ENCODE data around the gene MMP3.
"Not testable (repeated sequence)": the region's sequence is repeated elsewhere in the genome, so short reads cannot be mapped to it uniquely, and the experiment has no call there.

Gene MMP3

DNA sequence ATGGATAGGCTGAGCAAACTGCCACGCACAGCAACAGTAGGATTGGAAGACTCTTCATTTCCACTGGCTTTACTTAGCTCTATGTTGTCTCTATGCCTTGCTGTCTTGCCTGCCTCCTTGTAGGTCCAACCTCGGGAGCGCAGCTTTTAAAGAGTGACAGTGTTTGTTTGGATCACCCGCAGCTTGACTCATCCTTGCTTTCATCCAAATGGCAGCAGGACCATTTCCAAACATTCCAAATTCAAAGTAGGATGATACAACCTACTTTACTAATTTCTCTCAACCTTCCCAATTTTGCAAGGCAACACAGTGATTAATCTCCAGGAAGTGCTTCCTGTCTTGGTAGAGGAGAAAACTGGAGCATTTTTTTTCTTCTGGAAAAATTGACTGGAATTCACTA lies at the start of gene MMP3:
MMP3 (minus strand) TSS at position 121 of the 400 bp plus-strand sequence; CDS start at position 58, 63 bp downstream.
- DNase-seq (ENCODE audit: low spot score), result no peak

DNA sequence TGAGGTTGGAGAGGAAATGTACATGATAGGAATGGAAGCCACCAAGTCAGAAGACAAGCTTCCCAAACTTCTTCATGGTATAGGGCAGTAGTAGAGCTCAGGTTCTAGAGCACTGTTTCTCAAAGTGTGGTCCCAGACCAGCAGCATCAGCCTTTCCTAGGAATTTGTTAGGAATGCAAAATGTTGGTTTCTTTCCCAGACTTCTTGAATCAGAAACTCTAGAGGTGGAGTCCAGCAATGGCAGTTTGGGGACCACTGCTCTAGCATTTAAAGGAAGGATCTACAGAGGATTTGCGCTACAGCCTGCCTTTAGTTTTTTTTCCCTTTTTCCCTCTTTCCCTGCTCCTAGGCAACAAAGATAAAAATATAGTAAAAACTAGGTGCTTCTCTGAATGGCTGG lies 48.3 kb upstream of the MMP3 start:
- DNase-seq (ENCODE audit: low spot score), result no peak

DNA sequence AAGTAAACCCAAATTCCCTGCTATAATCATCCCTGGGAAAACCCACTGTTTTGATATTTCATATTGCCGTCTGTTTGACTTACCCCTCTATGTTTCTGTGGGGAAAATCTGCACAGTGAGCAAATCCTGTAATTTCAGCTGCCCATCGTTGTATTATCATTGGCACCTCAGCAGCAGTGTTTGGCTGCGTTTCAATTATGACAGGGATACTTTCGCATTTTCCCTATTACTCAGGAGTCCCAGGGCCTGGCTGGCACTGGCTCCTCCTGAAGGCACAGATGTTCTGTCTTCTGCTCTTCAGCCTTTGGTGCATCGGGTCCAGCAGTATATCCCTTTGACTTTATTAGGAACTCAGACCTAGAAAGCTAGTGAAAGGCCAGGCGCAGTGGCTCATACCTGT lies 43.6 kb upstream of the MMP3 start:
- DNase-seq (ENCODE audit: low spot score), result no peak

DNA sequence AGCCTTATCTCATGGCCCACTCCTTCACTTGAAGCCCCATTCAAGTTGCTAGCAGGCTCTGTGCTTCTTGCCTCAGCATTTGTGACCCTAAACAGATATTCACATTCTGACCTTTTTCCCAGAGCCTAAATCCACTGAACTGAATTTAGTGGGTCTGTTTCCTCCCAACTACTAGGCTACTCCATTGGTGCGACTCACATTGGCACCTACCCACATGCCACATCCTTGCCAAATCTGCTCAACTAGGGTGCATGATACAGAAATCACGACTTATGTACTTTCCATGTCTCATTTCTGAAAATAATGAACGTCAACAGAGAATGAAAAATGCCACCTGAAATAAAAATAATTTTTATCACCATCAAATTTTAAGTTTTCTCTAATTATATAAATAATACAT lies 39.7 kb upstream of the MMP3 start:
- DNase-seq (ENCODE audit: low spot score), result no peak

DNA sequence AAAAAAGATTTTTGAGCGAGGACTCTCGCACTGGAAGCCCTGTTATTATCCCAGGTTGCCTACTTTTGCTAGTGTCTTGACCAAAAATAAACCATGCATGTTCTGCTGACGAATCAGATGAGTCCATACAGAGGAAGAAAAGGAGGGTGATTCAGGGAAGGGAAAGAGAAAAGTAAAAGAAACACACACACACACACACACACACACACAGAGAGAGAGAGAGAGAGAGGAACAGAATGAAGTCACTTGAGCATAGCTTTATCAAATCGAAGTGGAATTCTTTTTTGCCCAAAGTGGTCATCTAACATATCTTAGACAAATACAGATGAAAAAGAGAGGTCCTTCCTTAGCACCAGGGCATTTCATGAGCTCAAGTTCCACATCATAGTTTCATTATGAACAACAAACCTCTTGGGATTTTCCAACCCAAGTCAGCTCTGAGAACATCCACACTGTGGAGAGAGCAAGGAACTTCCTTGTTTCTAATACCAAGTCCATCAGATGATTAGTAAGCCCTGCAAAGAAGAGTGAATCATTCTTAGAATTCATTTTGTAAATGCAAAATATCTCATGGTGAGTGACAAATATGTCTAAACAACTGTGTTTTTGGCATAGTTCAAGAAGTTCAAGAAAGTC lies 39.1 kb upstream of the MMP3 start:
- DNase-seq (ENCODE audit: low spot score), result no peak

DNA sequence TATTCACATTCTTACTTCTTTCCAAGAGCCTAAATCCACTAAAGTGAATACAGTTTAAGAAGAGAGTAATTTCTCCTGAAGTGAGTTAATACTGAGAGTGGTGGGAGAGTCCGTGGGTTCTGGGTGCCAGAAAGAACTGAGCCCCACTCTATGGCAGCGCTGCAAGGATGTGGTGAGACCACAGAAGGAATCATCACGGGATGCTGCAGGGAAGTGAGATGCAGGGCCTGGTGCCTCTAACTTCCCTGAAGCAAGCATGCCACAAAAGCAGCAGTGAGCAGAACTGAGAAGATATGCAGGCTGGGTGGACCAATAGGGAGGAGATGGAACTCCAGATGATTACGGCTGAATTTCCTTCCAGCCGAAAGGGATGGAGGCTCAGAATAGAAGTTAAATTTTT lies 36.4 kb upstream of the MMP3 start:
- DNase-seq (ENCODE audit: low spot score), result no peak

DNA sequence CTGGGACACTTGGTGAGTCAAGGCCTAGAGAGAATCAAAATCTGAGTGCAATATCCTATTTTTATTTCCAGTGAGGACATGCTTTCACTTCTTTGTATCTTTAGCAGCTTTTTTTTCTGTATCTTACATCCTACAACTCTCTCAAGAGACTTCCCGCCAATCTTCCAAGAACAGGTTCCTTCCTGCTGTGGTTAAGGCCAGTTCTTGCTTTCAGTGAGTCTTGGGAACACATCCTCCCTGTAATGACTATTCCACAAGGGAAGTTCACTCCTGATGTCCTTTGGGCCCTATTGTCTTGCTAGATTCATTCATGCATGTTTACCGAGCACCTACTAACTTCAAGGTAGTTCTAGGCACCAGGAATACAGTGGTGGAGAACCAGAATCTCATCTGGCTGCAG lies 35.2 kb upstream of the MMP3 start:
- no peak for DNase-seq (ENCODE audit: low spot score)

DNA sequence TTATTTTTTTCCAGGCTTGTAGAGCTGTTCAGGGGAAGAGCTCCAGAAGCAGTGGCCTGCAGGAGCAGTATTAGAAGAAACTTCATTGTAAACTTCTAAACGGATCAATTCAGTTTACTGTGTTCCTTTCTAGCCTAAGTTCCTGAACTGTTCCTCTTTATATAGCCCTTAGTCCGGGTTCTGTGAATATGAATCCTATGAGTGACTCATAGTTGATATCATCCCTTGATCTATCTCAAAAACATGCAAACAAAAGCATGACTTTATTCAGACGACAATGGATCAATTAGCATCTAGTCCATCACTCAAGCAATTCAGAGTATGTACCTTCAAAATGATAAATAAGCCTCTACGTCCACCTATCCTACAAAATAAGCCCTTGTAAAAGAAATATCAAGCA lies 31.4 kb upstream of the MMP3 start, which contains the start of gene MMP12:
MMP12 (minus strand) TSS at position 131 of the 400 bp plus-strand sequence; CDS start at position 86, 45 bp downstream.
- no peak for DNase-seq (ENCODE audit: low spot score)

DNA sequence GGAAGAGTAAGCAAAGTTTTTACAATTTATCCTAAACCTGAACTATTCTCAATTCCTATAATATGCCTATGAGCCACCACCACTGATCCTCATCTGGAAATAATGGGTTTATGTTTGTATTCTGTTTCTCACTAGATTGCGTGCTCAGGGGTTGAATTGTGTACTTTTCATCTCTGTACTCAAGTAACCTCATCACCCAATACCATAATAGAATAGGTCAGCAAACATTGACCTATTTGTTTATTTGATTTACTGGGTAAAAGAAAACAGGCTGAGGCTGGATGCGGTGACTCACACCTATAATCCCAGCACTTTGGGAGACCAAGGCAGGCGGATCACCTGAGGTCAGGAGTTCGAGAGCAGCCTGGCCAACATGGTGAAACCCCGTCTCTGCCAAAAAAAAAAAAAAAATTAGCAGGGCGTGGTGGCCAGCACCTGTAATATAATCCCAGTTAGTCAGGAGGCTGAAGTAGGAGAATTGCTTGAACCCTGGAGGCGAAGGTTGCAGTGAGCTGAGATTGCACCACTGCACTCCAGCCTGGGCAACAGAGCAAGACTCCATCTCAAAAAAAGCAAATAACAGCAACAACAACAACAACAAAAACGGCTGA lies 26.1 kb upstream of the MMP3 start:
- not testable (repeated sequence) for DNase-seq (ENCODE audit: low spot score)

DNA sequence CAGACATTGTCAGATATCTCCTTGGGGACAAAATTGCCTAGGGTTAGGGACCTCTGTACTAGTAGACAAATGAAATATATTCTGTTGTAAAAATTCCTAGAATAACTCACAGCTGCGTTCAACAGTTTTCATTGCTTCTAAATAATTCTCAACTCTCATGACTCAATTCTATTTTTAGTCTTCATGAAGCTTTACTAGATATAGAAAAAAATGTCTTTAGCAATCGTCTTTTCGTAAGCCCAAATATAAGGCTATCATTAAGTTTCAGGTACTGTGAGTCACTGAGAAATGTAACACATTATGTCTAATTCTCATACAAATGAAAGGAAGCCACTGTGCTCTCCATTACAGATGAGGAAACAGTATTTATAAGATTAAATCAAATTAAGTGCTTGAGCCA lies 24.9 kb upstream of the MMP3 start:
- no peak for DNase-seq (ENCODE audit: low spot score)

DNA sequence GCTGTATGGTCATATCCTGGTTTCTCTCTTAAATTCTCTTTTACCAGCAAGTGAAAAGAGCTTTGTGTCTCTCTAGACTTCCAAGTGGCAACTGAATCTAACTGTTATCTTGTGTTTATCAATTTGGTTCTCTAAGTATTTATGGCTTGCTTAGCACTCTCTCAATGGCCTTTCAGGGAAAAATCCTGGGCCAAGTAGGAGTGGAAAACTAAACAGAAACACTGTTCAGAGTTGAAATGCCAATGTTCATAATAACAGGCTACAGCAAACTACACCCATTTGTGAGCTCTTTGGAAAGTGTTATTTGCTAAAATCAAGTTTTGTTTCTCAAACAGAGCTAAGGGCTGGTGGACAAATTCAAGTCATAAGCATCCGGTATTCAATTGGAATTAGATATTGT lies 21.3 kb upstream of the MMP3 start:
- no peak for DNase-seq (ENCODE audit: low spot score)

DNA sequence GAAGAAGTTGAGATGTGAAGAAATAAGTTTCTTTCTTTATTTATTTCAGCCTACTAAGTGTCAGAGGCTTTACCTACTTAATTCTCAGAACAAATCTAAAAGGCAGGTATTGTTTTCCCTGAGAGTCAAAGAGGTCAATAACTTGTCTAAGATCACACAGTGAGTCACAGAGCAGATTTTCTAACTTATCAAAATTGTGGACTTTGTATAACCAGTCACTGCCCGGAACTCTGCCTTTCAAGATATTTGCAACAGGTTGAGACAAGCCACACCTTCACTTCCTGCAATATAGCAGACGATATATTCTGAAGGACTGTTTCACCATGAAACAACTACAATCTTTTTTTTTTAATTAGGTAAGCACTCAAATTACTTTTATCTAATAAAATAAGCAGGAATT lies 10.5 kb upstream of the MMP3 start:
- no peak for DNase-seq (ENCODE audit: low spot score)

DNA sequence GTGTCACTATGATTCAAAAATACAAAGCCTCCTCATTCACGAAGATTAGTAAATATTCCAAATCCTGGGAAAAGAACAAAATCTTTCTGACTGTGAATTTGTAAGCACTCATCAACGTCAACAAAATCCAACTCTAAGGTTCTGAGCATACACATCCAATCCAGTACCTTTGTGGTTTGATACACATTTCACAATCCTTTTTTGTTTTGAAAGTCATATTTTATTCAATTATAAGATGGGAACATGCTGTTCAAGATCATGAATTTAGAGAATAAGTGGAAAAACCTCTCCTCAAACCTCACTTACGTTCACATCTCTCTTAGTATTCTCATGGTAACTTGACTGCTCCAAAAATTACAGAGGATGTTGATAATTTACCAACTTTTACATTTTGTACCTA lies 9.6 kb upstream of the MMP3 start:
- no peak for DNase-seq (ENCODE audit: low spot score)

DNA sequence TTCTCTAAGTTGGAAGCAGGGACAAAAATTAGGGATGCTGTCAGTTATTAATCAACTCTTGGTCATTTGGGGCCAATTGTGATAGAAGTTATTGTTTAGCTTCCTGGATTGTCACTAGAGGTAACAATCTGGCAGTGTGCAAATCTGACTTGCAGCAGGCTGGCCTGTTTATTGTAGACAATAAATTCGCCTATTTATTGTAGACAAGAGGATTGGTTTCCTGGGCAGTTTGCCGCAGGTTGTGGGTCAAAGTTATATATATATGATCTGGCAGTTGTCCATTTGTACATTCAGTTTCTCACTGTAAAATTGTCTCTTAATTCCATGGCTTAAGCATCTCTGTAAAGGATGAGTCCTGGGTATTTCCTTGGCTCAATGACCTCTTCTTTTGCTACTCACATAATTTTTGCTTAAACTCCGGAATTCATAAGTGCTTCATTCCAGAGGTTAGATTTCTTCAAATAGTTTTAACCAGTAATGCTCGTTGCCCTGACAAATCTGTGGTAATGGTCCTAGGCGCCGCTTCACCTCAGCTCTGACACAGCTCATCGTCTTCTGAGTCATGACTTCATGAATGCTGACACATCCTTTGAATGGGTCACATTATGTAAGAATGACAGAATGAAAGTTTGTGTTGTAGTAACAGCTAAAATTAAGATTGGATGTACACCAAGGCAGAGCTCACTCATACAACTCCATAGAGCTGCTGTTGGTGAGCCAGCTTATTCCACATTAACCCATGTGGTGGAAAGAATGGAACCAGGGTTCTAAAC lies 7.8 kb upstream of the MMP3 start:
- no peak for DNase-seq (ENCODE audit: low spot score)

DNA sequence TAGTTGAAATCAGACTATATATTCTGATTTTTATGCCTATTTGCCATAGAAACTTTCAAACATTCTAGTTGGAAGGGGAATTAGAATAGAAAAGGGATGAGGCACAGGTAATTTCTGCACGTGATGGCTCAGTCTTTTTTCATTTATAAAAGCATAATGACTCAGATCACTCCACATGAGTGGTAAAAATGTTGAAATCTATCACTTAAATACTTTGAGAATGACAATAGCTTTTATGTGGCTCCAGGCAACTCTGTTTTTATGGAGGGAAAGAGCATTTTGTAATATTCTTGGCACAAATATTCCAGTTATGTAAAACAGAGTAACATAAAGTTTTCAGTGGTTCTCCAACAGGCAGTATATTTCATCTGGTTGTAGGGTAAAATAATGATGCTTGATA lies 5.9 kb upstream of the MMP3 start:
- DNase-seq (ENCODE audit: low spot score), result no peak

DNA sequence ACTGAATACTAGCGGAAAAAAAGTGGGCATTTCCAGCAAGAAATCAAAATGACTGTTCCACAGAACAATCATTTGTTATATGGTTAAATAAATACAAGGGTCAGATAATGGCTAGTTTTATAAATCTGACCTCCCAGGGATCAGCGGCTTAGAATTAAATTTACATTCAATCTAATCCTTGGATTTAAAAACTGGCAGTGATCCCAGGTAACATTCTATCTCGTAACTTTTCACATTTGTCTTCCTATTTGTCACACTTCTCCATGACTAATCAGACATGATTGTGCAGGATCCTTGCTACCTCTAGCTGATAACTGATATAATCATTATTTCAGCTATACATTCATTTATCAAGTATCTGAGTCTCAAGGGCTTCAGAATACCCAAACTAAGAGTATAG lies 2.9 kb upstream of the MMP3 start:
- DNase-seq (ENCODE audit: low spot score), result no peak

DNA sequence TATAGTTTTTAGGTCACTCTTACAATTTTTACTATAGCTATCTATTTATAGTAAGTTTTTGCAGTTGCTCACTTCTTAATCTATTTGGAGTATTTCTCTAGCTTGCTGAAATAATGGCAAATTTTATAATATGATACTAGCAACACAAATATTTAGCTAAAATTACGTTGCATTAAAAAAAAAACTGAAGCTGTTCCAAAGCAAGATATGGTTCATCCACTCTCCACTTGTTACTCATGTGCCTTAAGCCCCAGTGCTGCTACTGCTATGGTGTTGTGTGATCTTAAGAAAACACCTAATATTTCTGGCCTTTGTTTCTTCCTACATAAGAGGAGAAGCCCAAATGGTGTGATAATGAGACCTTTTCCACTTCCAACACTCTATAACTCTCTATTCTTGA lies 479 bp downstream of the MMP3 start:
- no peak for DNase-seq (ENCODE audit: low spot score)

DNA sequence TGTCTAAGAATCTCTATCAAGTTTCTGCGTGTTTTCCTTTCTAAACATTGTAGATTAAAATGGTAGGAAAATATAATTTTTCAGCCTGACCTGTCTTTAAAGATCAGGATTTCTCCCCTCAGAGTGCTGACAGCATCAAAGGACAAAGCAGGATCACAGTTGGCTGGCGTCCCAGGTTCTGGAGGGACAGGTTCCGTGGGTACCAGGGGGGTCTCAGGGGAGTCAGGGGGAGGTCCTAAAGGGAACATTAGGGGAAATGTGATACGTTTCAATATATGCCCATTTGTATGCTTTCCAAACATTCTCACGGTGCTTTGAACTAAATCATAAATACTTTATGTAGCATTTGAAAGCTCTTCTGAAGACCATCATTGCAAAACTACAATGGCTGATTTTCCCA lies 3.4 kb downstream of the MMP3 start:
- DNase-seq (ENCODE audit: low spot score), result no peak

DNA sequence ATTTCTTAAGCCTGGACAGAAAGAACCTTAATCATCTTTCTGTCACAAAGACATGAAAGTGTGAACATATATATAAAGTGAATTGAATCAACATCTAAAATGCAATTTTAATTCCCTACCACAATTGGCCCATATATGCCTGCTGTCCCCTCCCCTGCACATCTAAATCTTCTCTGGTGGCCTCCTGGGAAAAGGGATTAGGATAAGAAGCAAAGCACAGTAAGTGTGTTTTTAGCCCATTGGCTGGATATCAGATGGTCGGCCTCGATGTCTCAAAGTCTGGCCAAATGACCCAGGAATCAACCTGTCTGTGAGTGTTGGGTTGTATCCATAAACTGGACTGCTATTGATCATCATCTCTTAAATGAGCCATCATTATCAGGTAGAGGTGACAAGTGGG lies 5.8 kb downstream of the MMP3 start:
- no peak for DNase-seq (ENCODE audit: low spot score)

DNA sequence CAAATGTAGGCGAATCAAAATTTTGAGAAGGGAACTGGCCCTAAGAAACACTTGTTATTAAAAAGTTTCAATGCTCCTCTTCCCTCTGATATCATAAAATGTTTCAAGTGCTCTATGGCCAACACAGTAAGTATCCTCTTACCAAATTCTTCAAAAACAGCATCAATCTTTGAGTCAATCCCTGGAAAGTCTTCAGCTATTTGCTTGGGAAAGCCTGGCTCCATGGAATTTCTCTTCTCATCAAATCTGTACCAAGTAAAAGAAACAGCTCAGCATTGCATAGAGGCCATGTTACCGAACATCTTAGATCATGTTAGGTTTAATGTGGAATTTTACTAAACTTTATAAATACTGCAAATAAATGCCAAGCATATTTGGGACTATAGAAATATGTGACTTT lies 6.3 kb downstream of the MMP3 start:
- DNase-seq (ENCODE audit: low spot score), result no peak

DNA sequence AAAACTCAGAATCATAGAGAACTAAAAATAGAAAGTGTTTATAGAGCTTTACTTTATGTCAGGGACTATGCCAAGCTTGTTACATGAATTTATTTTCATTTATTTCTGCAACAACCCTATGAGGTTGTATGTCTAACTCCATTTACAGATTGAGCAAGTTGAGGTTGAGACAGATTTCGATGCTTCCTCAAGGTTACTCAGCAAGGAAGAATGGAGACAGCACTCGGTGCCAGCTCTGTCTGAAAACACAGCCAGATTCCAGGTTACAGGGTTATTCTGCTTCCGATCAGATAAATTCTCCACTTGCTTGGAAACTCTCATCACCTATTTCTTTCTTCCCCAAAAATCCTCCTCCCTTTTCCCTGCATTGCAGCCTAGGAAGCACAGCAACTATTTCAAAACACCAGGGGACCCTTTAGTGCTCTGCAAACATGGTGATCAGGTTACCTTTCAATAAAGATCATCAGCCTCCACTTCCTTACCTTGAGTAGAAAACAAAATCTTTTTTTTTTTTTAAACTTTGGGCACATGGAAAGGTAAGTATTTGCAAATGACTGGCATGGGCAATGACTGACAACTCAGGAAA lies 7.0 kb downstream of the MMP3 start:
- DNase-seq (ENCODE audit: low spot score), result no peak

DNA sequence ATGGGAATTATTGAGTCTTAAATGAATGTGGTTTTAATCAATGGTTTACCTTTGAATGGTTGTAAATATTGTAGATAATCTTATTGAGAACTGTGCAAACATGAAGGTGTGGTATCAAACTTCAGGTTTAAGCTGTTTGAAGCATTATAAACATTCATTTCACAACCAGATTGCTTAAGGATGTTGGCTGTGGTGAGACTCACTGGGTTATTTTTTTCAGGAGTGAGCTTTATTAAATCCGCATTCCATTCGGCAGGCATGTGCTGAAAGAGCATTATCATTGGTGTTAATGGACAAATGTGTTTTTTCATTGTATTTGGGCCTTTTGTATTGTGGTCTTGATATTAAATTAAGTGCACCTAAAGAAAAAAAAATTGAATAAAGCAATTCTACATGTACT lies 9.7 kb downstream of the MMP3 start:
- no peak for DNase-seq (ENCODE audit: low spot score)

DNA sequence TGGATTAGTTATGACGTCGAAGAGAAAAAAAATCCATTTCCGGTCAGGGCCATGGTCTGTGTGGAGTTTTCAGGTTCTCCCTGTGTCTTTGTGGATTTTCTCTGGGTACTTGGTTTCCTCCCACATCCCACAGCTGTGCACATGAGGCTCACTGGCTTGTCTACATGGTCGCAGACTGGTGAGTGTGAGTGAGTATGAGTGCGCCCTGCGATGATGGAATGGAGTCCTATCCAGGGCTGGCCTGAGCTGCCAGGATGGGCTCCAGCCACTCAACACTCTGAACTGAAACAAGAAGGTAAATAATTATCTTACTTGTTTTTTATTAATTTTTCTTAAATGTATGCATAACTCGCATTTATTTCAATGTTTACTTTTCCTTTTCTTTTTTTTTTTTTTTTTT lies 10.8 kb downstream of the MMP3 start:
- DNase-seq (ENCODE audit: low spot score), result no peak

All from cerebellar cortex (tissue), 1 donor.